Kasumi-1 (cell line): ENCODE data around the gene ZC3H10.
A peak's percentile ranks its signal among the peaks of the same experiment; 100 is the strongest.
"Not testable (repeated sequence)": the region's sequence is repeated elsewhere in the genome, so short reads cannot be mapped to it uniquely, and the experiment has no call there.

ENCODE experiments used
- DNase-seq, 2 experiments: peaks; one replicate each; lab custom pipeline; 2025; lab: John Stamatoyannopoulos, UW

Gene ZC3H10

DNA sequence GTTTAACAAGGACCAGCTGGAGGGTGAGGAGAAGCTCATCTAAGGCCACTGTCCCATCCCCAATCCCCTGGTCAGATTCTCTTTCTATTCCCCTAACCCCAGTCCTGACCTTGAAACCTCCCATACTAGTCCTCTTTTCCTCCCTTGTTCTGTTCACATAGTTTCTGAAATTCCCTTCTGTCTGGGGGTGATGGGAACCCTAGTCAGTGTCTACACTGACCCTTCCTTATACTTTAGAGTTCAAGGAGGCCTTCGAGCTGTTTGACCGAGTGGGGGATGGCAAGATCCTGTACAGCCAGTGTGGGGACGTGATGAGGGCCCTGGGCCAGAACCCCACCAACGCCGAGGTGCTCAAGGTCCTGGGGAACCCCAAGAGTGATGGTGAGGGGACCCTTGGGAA, 36.8 kb downstream of the ZC3H10 start:
- DNase-seq: no peak

DNA sequence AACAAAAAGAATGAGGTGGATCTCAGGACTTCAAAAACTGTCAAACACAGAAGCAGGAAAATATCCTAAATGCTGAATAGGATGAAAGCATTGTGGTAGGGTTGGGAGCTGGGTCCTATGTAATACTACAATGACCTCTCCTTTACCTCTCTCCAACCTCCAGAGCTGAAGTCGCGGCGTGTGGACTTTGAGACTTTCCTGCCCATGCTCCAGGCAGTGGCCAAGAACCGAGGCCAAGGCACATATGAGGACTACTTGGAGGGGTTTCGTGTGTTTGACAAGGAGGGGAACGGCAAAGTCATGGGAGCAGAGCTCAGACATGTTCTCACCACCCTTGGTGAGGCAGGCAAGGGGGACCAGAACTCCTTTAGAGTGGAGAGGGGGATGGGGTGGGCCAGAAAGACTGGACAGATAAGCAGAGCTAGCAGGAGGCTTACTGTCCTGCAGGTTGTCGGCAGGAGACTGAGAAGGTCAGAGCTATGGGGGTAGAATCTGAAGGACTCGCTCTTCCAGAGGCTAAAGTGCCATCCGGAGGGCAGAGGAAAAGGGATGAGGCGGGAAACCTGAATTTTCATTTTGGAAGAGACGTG, 37.3 kb downstream of the ZC3H10 start:
- no peak for DNase-seq

- DNase-seq: not testable (repeated sequence)
Measured at GRCh38 chr12:56156464-56157200, 38.6 kb downstream of the ZC3H10 start.

DNA sequence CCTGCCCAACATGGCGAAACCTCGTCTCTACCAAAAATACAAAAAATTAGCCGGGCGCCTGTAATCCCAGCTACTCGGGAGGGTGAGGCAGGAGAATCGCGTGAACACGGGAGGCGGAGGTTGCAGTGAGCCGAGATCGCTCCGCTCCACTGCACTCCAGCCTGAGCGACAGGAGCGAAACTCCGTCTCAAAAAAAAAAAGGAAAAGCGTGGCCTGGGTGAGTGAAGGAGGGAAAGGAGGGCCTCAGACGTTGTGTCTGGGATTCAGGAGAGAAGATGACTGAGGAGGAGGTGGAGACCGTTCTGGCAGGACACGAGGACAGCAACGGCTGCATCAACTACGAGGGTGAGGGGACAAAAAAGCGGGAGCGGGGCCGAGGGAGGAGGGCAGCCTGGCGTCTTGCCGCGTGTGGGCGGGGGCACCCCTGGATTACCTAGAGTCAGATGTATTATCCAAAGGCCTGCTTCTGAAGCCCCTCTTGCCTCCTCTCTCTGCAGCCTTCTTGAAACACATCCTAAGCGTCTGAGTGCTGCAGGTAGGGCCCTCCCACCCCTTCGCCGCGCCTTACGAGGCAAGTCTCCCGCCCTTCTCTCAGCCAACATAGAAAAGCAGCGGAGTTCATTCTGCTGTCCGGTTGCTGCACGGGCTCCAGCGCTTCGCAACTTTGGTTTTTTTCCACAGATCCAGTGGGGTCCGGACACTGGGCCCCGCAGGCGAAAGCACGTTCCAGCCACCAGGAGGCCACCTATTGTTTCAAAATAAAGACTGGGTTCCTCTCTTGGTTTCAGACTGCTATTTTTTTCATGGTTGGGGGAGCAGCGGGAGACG, 39.3 kb downstream of the ZC3H10 start:
- DNase-seq: peak; percentile 90 to 94

GRCh38 chr12:56158029-56158925, 40.2 kb downstream of the ZC3H10 start, which contains the start of gene MYL6:
TSS of gene MYL6 (plus strand) at chr12:56158359. CDS start at chr12:56158402, 43 bp downstream.
- peak; percentile 98 for DNase-seq

- DNase-seq: peak; percentile 47 to 71
Measured at GRCh38 chr12:56158926-56159461, 40.9 kb downstream of the ZC3H10 start.

- no peak for DNase-seq
Measured at GRCh38 chr12:56159482-56160192, 41.6 kb downstream of the ZC3H10 start.

- DNase-seq: peak; percentile 30 to 36
Measured at GRCh38 chr12:56160193-56160763, 42.2 kb downstream of the ZC3H10 start.

DNA sequence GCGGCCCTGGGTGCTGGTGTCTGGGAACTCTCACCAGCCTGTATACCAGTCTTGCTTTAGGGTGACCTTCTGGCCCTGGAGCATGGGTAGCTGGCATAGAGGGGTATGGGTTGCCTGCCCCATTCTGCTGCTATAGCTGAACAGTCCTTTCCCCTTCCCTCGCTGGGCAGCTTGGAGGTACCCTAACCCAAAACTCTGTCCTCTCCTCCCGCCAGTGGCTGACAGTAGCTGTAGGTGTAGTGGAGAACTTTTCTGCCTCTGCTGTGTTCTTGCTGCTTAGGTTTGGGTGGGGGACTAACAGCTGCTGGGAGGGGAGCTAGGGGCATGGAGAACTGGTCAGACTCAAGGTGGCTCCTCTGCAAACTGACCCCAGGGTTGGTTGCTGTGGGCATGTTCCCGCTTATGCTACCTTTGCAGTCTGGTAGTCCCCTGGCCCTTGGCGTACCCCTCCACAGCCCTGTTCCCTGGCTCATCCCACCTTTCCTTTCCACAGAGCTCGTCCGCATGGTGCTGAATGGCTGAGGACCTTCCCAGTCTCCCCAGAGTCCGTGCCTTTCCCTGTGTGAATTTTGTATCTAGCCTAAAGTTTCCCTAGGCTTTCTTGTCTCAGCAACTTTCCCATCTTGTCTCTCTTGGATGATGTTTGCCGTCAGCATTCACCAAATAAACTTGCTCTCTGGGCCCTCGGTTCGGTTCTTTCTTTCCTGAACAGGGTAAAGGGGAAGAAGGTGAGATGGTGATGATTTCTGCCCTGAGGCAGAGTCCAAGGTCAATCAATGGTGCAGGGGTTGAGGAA, 43.0 kb downstream of the ZC3H10 start:
- no peak for DNase-seq

DNA sequence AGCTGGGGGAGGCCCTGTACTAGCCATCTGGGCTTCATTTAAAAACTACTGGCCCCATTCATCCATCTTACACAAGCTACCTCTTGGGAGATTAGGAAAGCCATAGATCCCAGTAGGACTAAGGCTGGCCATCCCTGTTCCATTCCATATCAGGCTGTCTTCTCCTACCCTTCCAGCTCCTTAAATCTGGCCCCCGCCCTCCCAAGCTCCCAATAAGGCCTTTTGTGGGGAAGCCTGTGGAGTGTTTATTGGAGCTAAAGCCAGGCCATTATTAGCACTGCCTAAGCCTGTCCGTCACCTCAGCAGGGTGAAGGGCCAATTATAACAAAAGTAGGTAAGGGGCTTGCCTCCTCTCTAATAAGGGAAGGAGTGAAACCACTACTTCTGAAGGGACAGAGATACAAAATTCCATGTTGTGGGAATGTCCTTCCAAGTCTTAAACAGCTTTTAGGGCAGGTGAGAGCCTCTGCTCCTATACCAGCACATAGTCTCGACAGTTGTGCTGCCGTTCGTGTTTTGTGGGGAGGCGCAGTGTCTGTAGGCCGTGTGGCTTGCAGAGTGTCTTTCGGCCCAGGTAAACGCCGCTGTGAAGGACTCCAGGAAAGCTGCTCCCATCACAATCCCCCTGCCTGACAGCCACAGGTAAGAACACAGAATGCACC, 43.8 kb downstream of the ZC3H10 start:
- no peak for DNase-seq

DNA sequence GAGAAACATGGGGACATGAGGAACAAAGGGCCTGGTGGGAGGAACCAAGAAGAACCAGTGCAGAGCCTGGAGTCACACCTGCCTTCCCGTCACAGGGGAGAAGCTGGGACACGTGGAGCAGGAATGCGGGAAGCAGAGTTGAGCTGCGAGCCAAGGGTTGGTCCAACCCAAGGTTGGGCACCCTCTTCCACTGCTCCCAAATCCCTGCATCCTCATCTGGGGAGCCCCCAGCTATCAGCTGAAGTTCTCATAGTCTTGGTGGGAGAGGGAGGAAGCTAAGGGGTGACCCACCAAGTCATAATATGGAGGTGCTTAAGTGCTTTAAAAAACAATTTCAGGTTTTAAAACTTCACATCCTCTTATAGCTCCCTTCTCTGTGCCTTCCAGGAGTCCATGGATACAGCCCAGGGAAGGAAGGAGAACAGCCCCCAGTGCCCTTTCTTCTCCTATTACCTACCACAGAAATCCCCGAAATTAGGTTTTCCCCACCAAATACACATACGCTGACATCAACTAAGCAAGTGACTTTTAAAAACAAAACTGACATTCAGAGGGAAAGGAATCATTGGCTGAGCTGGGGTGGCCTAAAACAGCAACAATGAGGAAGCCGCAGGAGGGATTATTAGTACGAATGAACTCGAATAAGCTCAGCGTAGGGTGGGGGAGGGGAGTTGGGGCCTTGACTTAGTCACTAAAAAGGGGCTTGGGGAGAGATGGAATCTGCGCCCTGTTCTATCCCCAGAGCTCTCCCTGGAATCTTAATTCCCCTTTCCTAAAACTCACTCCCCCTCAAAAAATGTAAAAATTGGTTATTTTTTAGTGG, 44.6 kb downstream of the ZC3H10 start:
- DNase-seq: no peak

GRCh38 chr12:56163533-56164344, 45.7 kb downstream of the ZC3H10 start:
- DNase-seq: no peak

GRCh38 chr12:56164345-56164729, 46.3 kb downstream of the ZC3H10 start:
- DNase-seq: no peak

DNA sequence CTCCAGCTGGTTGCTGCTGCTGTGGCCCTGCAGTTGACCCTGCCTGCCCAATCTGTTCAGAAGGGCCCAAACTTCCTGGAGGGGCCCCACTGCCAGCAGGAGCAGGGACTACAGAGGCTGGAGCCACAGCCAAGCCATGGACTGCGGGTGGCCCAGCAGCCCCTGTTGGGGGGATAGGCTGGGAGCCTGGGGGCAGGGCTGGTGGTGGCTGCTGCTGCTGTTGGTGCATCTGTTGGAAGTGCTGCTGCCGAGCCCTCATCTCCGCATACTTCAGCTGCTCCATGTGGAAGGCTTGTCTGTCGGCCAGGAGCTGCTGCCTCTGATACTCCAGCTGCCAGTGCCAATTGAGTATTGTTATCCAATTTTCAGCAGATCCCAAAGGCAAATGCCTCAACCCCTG, 47.3 kb downstream of the ZC3H10 start:
- no peak for DNase-seq

DNA sequence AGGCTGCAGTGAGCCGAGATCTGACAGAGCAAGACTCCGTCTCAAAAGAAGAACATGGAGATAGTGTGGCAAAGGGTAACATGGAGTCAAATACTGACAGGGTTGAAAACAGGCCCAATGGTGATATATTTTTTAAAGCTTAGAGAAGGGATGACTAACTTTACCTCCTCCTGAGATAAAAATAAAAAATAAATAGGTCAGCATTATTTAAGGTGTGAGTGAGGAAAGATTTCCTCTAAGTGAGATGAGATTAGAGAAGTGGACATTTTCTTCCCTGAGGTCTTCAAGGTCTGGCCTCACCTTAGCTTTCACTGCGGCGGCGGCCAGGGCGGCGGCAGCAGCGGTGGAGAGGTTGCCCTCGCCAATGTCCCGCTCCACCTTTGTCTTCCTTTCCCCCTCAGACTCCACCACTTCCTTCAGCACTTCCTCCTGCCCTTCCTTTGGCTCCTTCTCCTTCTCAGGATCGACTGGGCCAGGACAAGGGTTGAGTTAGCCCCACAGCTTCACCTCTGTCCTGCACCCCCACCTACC, 51.2 kb downstream of the ZC3H10 start:
- no peak for DNase-seq

DNA sequence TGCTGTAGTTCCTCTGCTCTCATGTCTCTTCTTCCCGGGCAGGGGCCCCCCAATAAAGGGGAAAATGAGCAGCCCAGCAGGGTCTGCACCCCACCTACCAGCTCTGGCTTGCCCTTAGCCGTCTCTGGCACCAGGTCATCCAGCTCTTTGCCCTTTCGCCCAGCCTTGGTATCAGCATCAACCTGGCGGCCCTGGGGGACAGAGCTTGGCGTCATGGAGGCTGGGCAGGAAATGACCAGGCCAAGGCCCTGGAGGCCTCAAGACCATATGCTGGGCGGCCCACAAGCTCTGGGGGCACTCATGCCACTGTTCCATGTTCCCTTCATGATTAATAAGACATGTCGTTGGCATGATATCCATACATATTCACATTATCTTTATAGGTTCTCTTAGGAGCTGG, 54.8 kb downstream of the ZC3H10 start:
- no peak for DNase-seq
